HepG2 (cell line): ENCODE results near the gene MLC1. TPM values are rescaled to one million over a fixed set of nuclear protein-coding genes. Genes with fewer than 3 reads are reported as not detected.

ENCODE experiments used
- ATAC-seq: fragments of 200-7000 bp; cut with Tn5 transposase; 3 replicates; pipeline ENCODE4 v1.9.1; 2020; ENCODE audit warnings: mild to moderate bottlenecking, moderate library complexity
- BruUV-seq: library from RNA; stranded (reverse); fragments of 400-500 nt; replicated peaks from 2 replicates; lab custom pipeline; 2021; lab: Mats Ljungman, UMichigan
- CTCF ChIA-PET: fragments of 300-600 bp; formaldehyde crosslinking; extraction: SDS; loops from one replicate; lab custom pipeline; 2021; ENCODE audit warnings: low total read pairs, inconsistent platforms, low intra/inter-chr PET ratio; lab: Yijun Ruan, JAX
- POLR2A ChIA-PET: fragments of 350-600 bp; sonication (Branson Sonifier 250); formaldehyde crosslinking; loops from one replicate; lab custom pipeline; 2020; ENCODE audit warnings: antibody characterized with exemption, inconsistent platforms; lab: Yijun Ruan, JAX
- DNase-seq: peaks from one replicate; pipeline ENCODE4 v3.0.0-alpha.2; 2015; ENCODE audit warnings: low spot score
- FAIRE-seq: peaks from 3 replicates; lab custom pipeline; 2011; peaks lifted over from hg19 to GRCh38; lab: Jason Lieb, UNC
- H2AFZ ChIP-seq: one replicate; pipeline ENCODE4 v1.6.1; 2011; ENCODE audit warnings: low read length, inconsistent platforms
- H3K27ac ChIP-seq: fragments of 300-600 bp; 3 replicates; pipeline ENCODE4 v1.8.0; 2011; ENCODE audit warnings: mixed run types, mild to moderate bottlenecking, mixed read lengths, low read length, inconsistent platforms; ENCODE audit not compliant: insufficient read depth; ENCODE audit errors: extremely low read length
- H3K27me3 ChIP-seq, 2 experiments: fragments of 200-600 bp in 1 of 2; 2 replicates in 1 of 2; 3 replicates in 1 of 2; pipeline versions ENCODE4 v1.6.0 to v1.8.0; 2011; ENCODE audit warnings: low read length in 2 of 2, mild to moderate bottlenecking in 2 of 2, moderate library complexity in 2 of 2, inconsistent platforms in 1 of 2; ENCODE audit not compliant: insufficient read depth in 2 of 2, control insufficient read depth in 1 of 2
- H3K36me3 ChIP-seq, 2 experiments: fragments of 200-600 bp in 1 of 2; replicated peaks in 1 of 2; 2 replicates in 1 of 2; 3 replicates in 1 of 2; pipeline versions ENCODE4 v1.5.1 to v1.8.0; 2011; ENCODE audit warnings: low read length in 2 of 2, inconsistent platforms in 1 of 2; ENCODE audit not compliant: insufficient read depth in 2 of 2, control insufficient read depth in 1 of 2
- H3K4me1 ChIP-seq: 2 replicates; pipeline ENCODE4 v1.5.1; 2012; ENCODE audit warnings: low read length, inconsistent platforms; ENCODE audit not compliant: insufficient read depth
- H3K4me2 ChIP-seq: 2 replicates; pipeline ENCODE4 v1.6.0; 2011; ENCODE audit warnings: low read depth, low read length, inconsistent platforms
- H3K4me3 ChIP-seq, 3 experiments: fragments of 200-600 bp in 1 of 3; sonication (generic), shearing (Covaris generic) in 1 of 3; replicated peaks in 1 of 3; 2 replicates each; pipeline ENCODE4 v1.5.1; 2011 to 2016; ENCODE audit warnings: low read length in 3 of 3, inconsistent platforms in 2 of 3, low read depth in 2 of 3, mild to moderate bottlenecking in 2 of 3, control low read depth in 1 of 3, mixed read lengths in 1 of 3; ENCODE audit not compliant: insufficient read depth in 1 of 3
- H3K79me2 ChIP-seq: one replicate; pipeline ENCODE4 v1.6.1; 2011; ENCODE audit warnings: low read length, inconsistent platforms; ENCODE audit not compliant: insufficient read depth
- H3K9ac ChIP-seq: 2 replicates; pipeline ENCODE4 v1.6.0; 2011; ENCODE audit warnings: mild to moderate bottlenecking, low read depth, low read length, inconsistent platforms; ENCODE audit not compliant: insufficient read depth
- H3K9me3 ChIP-seq: 2 replicates; pipeline ENCODE4 v1.5.1; 2012; ENCODE audit warnings: mild to moderate bottlenecking, low read length
- H4K20me1 ChIP-seq: 2 replicates; pipeline ENCODE4 v1.6.0; 2011; ENCODE audit warnings: inconsistent platforms, mild to moderate bottlenecking, low read length, moderate library complexity; ENCODE audit not compliant: insufficient read depth
- E2F1 ChIP-seq: sonication (generic); formaldehyde crosslinking; IDR thresholded peaks from 2 replicates; pipeline ENCODE4 v1.5.0; 2020; ENCODE audit warnings: missing genetic modification reagents
- ZFP41 ChIP-seq: sonication (generic); formaldehyde crosslinking; IDR thresholded peaks from 2 replicates; pipeline ENCODE4 v1.4.0; 2020; ENCODE audit warnings: mild to moderate bottlenecking, missing genetic modification reagents, borderline replicate concordance
- ZNF280D ChIP-seq: sonication (generic); formaldehyde crosslinking; IDR thresholded peaks from 2 replicates; pipeline ENCODE4 v1.5.1; 2020; ENCODE audit warnings: mild to moderate bottlenecking, missing genetic modification reagents
- WGBS: methylation state at CpG from one replicate; pipeline ENCODE4 v1.1.6; 2017; ENCODE audit warnings: low lambda C conversion rate; 5-methylcytosine and 5-hydroxymethylcytosine counted together
- in situ Hi-C: cut with HindIII; loops from 2 replicates; pipeline ENCODE4 v1.10.0; 2017; ENCODE audit warnings: low pct_unique_long_range_greater_than_20kb; ENCODE audit not compliant: extremely low pct_ligation_motif_present
- intact Hi-C: fragments of 100-400 bp; cut with micrococcal nuclease; formaldehyde crosslinking; loops from one replicate; pipeline ENCODE4 v1.10.0; 2022; ENCODE audit not compliant: unreplicated experiment
- polyA plus RNA-seq, 8 experiments: library from polyadenylated mRNA; depleted of rRNA in 3 of 8; stranded (reverse) in 7 of 8; unstranded in 1 of 8; fragments of >200 nt; fragmentation: Illumina TruSeq in 4 of 8; extraction: Trizol in 4 of 8; gene quantifications; 2 replicates each; pipeline versions ENCODE4 v1.2.1 to v1.2.3, GENCODE V29; 2011 to 2016; ENCODE audit warnings: low read depth in 4 of 8, missing spikeins in 1 of 8, mixed read lengths in 1 of 8; ENCODE audit not compliant: insufficient read depth in 1 of 8
- total RNA-seq, 5 experiments: library from RNA; depleted of rRNA; stranded (reverse); fragments of >200 nt; fragmentation: Illumina TruSeq; extraction: Trizol; gene quantifications; 2 replicates each; pipeline ENCODE4 v1.2.3, GENCODE V29; 2016; ENCODE audit warnings: low read depth in 1 of 5

MLC1 gene
- total and polyA plus RNA-seq, 2 of the 13 experiments (the other 11 are each of a cell fraction or from before 2014, with no cell fraction given): not detected

- Histone ChIP-seq H3K4me2 (no peak overlapping the region), H4K20me1 (no peaks in the 10 kb centered on the region), H2AFZ (no peak overlapping the region), H3K36me3 (no peaks in the 10 kb centered on the region), H3K9ac (no peak overlapping the region), H3K27ac (no peak overlapping the region), H3K4me1 (no peaks in the 10 kb centered on the region), H3K4me3 (no peak overlapping the region), H3K79me2 (no peaks in the 10 kb centered on the region), H3K9me3 (no peaks in the 10 kb centered on the region), H3K27me3 (peaks cover 3 to 33% of the 10 kb centered on the region in 2 experiments; a peak in 4 of 5 replicates)
- 43% methylated on average over 3 of the region's 13 CpGs for WGBS
- FAIRE-seq: no peak
- ChIA-PET CTCF (interaction anchor here (1.4 kb wide), 1 partner anchor 95 kb away, joined by 3 read pairs; no protein-coding TSS in a partner anchor), POLR2A (no interaction called here)
- DNase-seq: no peak
- no TSS peak for BruUV-seq
- intact Hi-C loops: no loop called here
- in situ Hi-C loops: no loop called here
- ATAC-seq: no peak
- TF ChIP-seq ZFP41: no peak
- TF ChIP-seq ZNF280D (CRISPR knock-in tag): no peak
- no peak for TF ChIP-seq E2F1
These were observed 59.2 kb downstream of the MLC1 start for GRCh38 chr22:50025993-50026392.
